GM10248 (cell line): Measurements from ENCODE around the gene MYO9A.
A peak's percentile ranks its signal among the peaks of the same experiment; 100 is the strongest.

ENCODE experiments used
- CTCF ChIA-PET: fragments of 300-600 bp; sonication (Branson Sonifier 250); formaldehyde crosslinking; extraction: SDS; loops from one replicate; lab custom pipeline; 2021; ENCODE audit warnings: antibody characterized with exemption; lab: Yijun Ruan, JAX
- POLR2A ChIA-PET: fragments of 350-650 bp; sonication (Branson Sonifier 250); formaldehyde crosslinking; extraction: SDS; loops from one replicate; lab custom pipeline; 2020; ENCODE audit warnings: antibody characterized with exemption; lab: Yijun Ruan, JAX
- DNase-seq: peaks from one replicate; pipeline ENCODE4 v3.0.0; 2012; ENCODE audit errors: extremely low spot score
- TF ChIP-seq, protein P1 (sequence below): IDR thresholded peaks from 2 replicates; pipeline ENCODE4 v1.5.1; 2012; ENCODE audit warnings: mild to moderate bottlenecking, low read depth; ENCODE audit errors: extremely low read depth, missing control alignments, control extremely low read depth

The MYO9A gene

DNA sequence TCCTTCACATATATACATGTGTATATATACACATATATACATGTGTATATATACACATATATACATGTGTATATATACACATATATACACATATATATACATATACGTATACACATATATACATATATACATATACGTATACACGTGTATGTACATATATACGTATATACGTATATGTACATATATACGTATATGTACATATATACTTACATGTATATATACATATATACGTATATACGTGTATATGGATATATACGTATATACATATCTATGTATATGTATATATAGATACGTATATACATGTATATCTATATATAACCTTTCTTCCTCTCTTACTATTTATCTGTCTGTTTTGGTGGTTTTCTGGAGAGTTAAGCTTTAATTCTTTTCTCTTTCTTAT lies 192.8 kb downstream of the MYO9A start:
- DNase-seq: no peak
- ChIA-PET POLR2A (no interaction called here), CTCF (no interaction called here)
- TF ChIP-seq, protein P1, sequence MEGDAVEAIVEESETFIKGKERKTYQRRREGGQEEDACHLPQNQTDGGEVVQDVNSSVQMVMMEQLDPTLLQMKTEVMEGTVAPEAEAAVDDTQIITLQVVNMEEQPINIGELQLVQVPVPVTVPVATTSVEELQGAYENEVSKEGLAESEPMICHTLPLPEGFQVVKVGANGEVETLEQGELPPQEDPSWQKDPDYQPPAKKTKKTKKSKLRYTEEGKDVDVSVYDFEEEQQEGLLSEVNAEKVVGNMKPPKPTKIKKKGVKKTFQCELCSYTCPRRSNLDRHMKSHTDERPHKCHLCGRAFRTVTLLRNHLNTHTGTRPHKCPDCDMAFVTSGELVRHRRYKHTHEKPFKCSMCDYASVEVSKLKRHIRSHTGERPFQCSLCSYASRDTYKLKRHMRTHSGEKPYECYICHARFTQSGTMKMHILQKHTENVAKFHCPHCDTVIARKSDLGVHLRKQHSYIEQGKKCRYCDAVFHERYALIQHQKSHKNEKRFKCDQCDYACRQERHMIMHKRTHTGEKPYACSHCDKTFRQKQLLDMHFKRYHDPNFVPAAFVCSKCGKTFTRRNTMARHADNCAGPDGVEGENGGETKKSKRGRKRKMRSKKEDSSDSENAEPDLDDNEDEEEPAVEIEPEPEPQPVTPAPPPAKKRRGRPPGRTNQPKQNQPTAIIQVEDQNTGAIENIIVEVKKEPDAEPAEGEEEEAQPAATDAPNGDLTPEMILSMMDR: no peak

DNA sequence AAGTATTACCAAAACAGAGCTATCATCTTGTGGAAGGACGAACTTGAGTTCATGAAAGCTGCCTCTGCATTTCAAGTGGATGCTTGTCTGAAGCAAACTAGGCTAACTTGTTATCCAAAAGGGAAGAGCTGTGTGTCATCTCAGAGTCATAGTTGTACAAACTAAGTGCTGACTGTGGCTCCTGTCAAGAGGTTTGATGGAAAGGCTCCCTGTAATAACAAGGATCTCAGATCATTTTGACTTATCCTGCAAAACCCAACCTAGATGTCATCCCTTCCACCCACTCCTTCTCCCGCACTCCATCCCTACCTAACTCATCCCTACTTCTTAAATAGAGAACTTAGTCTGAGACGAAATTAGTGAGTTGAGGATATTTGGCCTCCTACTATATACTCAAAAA lies 196.8 kb downstream of the MYO9A start:
- TF ChIP-seq, protein P1: no peak
- DNase-seq: no peak
- ChIA-PET POLR2A (no interaction called here), CTCF (interaction anchor here (0.6 to 1.0 kb wide), 2 partner anchors 10 to 23 kb away, joined by 3 read pairs; no protein-coding TSS in a partner anchor)

DNA sequence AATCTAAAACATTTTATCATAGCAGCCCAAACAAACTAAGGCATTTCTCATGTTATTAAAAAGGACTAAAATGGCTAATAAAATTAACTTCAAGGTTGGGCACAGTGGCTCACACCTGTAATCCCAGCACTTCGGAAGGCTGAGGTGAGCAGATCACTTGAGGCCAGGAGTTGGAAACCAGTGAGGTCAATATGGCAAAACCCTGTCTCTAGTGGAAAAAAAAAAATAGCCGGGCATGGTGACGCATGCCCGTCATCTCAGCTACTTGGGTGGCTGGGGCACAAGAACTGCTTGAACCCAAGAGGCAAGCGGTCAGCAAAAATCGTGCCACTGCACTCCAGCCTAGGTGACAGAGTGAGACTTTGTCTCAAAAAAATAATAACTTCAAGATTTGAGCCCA lies 197.4 kb downstream of the MYO9A start:
- CTCF ChIA-PET: interaction anchor here (0.6 to 1.0 kb wide), 2 partner anchors 9 to 22 kb away, joined by 3 read pairs; no protein-coding TSS in a partner anchor
- POLR2A ChIA-PET: no interaction called here
- no peak for DNase-seq
- TF ChIP-seq, protein P1: no peak

DNA sequence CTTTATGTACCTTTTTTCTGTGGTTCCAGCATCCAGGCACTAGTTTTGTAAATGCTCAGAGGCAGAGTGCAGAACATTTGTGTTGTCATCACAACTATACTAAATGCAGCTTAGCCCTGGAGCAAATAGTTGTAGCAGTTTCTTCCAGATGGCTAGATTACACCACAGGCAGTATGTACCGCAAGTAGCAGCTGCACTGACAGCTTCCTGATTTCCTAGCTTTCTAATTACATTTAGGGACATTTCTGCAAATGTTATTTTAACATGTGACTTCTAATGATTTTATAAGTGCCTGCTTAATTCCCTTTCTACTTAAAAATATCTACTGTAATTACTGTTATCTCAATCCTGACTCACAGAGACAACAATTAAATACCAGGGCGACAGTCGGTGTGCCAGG lies 201.1 kb downstream of the MYO9A start:
- POLR2A ChIA-PET: no interaction called here
- CTCF ChIA-PET: interaction anchor here (1.3 kb wide), 1 partner anchor 12 kb away, joined by 3 read pairs; no protein-coding TSS in a partner anchor
- DNase-seq: no peak
- TF ChIP-seq, protein P1: no peak

DNA sequence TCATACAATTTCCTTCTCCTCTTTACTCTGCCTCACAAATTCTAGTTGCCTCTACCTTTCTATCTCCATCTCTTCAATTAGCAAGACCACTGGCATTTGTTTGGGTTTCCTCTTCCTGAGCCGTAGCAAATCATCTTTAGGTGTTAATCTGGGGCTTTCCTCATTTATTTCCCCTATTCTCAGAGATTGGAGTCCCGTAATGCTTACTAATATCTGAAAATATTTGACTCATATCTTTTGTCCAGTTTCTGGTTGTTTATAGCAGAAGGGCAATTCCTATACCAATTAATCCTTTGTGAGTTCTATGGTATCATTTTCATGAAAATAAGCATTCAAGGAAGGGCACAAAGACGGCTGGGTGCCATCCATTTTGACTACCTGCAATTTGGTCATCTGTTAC lies 203.9 kb downstream of the MYO9A start:
- CTCF ChIA-PET: interaction anchor here (1.3 kb wide), 1 partner anchor 47 kb away, joined by 3 read pairs; no protein-coding TSS in a partner anchor

DNA sequence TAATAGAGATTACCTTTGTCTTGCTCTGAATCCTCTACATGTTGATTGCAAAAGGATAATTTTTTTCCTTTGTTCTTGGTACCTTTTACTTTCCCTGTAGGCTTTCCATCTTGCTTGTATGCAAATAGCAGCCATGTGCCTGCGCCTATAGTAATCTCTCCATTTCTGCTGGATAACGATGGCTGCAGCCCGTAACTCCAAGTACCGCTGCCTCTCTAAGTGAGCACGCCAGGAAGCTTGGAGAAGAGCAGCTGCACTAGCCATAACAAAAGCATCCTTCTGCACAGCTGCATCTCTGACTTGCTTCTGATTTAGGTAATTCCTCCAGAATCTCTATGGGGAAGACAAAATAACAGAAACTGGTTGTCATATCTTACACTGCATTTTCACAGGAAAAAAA lies 218.3 kb downstream of the MYO9A start:
- TF ChIP-seq, protein P1: no peak
- ChIA-PET CTCF (interaction anchor here (0.9 kb wide), 1 partner anchor 18 kb away, joined by 3 read pairs; no protein-coding TSS in a partner anchor), POLR2A (no interaction called here)
- DNase-seq: no peak

More for the DNA sequence above, 203.9 kb downstream of the MYO9A start:
- POLR2A ChIA-PET: no interaction called here
- DNase-seq: peak; percentile 34
- TF ChIP-seq, protein P1: no peak

DNA sequence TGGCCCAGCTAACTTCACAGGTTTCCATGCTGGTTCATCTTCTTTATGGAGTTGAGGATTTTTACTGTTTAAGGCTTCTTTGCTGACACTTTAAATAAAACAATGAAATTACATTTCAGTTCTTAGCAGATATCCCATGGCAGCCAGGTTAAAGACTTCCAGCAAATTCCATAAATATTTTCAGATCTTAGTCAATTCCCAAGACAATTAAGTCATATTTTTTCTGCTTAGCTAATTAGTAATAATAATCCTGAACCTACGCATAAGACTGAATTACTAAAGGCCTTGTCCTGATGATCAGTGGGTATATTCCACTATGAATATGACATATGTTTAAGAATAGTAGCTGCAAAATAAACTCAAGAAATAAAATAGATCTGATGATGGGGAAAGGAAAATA lies 224.3 kb downstream of the MYO9A start:
- ChIA-PET CTCF (interaction anchor here (1.5 to 3.4 kb wide), 2 partner anchors 10 kb away, joined by 4 to 13 read pairs; no protein-coding TSS in a partner anchor), POLR2A (no interaction called here)
- DNase-seq: no peak
- TF ChIP-seq, protein P1: no peak
